Astrocyte (in vitro differentiated cells and primary cell): Measurements from ENCODE around the gene ICE1.
"Not testable (repeated sequence)": the region's sequence is repeated elsewhere in the genome, so short reads cannot be mapped to it uniquely, and the experiment has no call there.

Experiments
- EZH2 ChIP-seq: IDR thresholded peaks from 2 replicates; pipeline ENCODE4 v1.6.1; 2012; ENCODE audit warnings: mild to moderate bottlenecking, low read length, inconsistent platforms; ENCODE audit not compliant: insufficient read depth
- TF ChIP-seq, protein P1 (sequence below): IDR thresholded peaks from 2 replicates; pipeline ENCODE4 v1.5.1; 2011; ENCODE audit warnings: low read depth, mild to moderate bottlenecking, inconsistent platforms, low read length, moderate library complexity; ENCODE audit not compliant: insufficient read depth

DNA sequence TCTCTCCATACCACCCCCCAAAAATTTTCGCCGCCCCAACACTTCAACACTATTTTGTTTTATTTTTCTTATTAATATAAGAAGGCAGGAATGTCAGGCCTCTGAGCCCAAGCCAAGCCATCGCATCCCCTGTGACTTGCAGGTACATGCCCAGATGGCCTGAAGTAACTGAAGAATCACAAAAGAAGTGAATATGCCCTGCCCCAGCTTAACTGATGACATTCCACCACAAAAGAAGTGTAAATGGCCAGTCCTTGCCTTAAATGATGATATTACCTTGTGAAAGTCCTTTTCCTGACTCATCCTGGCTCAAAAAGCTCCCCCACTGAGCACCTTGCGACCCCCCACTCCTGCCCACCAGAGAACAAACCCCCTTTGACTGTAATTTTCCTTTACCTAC lies 98.1 kb downstream of the ICE1 start:
- TF ChIP-seq, protein P1, sequence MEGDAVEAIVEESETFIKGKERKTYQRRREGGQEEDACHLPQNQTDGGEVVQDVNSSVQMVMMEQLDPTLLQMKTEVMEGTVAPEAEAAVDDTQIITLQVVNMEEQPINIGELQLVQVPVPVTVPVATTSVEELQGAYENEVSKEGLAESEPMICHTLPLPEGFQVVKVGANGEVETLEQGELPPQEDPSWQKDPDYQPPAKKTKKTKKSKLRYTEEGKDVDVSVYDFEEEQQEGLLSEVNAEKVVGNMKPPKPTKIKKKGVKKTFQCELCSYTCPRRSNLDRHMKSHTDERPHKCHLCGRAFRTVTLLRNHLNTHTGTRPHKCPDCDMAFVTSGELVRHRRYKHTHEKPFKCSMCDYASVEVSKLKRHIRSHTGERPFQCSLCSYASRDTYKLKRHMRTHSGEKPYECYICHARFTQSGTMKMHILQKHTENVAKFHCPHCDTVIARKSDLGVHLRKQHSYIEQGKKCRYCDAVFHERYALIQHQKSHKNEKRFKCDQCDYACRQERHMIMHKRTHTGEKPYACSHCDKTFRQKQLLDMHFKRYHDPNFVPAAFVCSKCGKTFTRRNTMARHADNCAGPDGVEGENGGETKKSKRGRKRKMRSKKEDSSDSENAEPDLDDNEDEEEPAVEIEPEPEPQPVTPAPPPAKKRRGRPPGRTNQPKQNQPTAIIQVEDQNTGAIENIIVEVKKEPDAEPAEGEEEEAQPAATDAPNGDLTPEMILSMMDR: not testable (repeated sequence)
- TF ChIP-seq EZH2: not testable (repeated sequence)
